ENCODE measurements around the gene PCDHGC3.
A peak's percentile ranks its signal among the peaks of the same experiment; 100 is the strongest.

PCDHGC3 gene

DNA sequence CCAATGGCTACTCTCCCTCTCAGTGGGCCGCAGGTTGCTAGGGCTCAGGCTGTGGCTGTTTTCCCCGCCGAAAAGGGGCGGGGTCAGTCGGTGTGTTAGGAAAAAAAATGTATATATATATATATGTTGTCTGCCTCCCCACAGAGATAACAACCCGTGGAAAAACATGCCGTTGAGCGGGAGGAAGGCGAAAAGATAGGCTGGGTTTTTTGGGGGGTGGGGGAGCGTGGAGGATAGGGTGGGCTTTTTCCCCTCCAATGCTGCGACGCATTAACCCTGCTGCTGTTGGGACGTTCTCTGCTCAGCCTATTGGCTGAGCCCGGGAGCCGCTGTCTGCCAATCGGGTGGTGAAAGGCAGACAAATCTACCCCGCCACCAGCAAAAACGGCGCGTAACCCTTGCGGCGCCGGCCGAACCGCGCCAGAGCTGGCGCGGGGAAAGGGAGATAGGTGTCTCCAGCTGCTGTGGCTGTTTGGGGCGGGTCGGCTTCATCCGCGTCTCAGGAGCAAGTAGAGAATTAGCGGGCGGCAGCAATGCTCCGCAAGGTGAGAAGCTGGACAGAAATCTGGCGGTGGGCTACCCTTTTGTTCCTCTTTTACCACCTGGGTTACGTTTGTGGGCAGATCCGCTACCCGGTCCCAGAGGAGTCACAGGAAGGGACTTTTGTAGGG is 9.0 kb downstream of the PCDHGC3 start, which contains the start of gene PCDHGC4:
PCDHGC4 (plus strand) TSS at position 390 of the 671 bp plus-strand sequence; CDS start at position 534, 144 bp downstream.
- peaks cover 13 to 24% of the 10 kb centered on the region in 2 donors for H3K27me3 ChIP-seq (ENCODE audit: control insufficient read depth in 1 of 2, insufficient read depth in 2 of 2, low read length in 2 of 2)
- H3K4me3 ChIP-seq (ENCODE audit: low read depth in 1 of 2, low read length in 2 of 2): peak within 1 kb of the TSS; percentile 57 to 60
- no peak within 1 kb of the TSS for H3K27ac ChIP-seq (ENCODE audit: low read depth, low read length)
- no peaks in the 10 kb centered on the region for H3K36me3 ChIP-seq (ENCODE audit: control insufficient read depth in 1 of 2, insufficient read depth in 2 of 2, low read length in 2 of 2)
- H3K9ac ChIP-seq (ENCODE audit: low read depth in 1 of 2, low read length in 2 of 2): no peak within 1 kb of the TSS
- no peaks in the 10 kb centered on the region for H3K9me3 ChIP-seq (ENCODE audit: control insufficient read depth in 1 of 2, low read length in 2 of 2)
- H3K4me1 ChIP-seq (ENCODE audit: control insufficient read depth in 1 of 2, insufficient read depth in 2 of 2, low read length in 2 of 2): peaks cover 0 to 13% of the 10 kb centered on the region in 2 donors

- Histone ChIP-seq H3K4me1 (ENCODE audit: control insufficient read depth in 1 of 2, insufficient read depth in 2 of 2, low read length in 2 of 2) (peaks cover 0 to 13% of the 10 kb centered on the region in 2 donors), H3K9me3 (ENCODE audit: control insufficient read depth in 1 of 2, low read length in 2 of 2) (no peaks in the 10 kb centered on the region), H3K36me3 (ENCODE audit: control insufficient read depth in 1 of 2, insufficient read depth in 2 of 2, low read length in 2 of 2) (no peaks in the 10 kb centered on the region), H3K4me3 (ENCODE audit: low read depth in 1 of 2, low read length in 2 of 2) (peak overlapping the region; percentile 57 to 60), H3K27ac (ENCODE audit: low read depth, low read length) (no peak overlapping the region), H3K9ac (ENCODE audit: low read depth in 1 of 2, low read length in 2 of 2) (no peak overlapping the region), H3K27me3 (ENCODE audit: control insufficient read depth in 1 of 2, insufficient read depth in 2 of 2, low read length in 2 of 2) (peaks cover 15 to 23% of the 10 kb centered on the region in 2 donors)
Observed at GRCh38 chr5:141485321-141486055, 9.7 kb downstream of the PCDHGC3 start.

DNA sequence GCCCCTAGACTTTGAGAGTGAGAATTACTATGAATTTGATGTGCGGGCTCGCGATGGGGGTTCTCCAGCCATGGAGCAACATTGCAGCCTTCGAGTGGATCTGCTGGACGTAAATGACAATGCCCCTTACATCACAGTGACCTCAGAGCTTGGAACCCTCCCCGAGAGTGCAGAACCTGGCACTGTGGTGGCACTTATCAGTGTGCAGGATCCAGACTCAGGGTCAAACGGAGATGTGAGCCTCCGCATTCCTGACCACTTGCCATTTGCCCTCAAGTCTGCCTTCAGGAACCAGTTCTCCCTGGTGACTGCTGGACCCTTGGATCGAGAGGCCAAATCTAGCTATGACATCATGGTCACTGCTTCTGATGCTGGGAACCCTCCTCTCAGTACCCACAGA is 10.3 kb downstream of the PCDHGC3 start:
- H3K9me3 ChIP-seq (ENCODE audit: control insufficient read depth in 1 of 2, low read length in 2 of 2): no peaks in the 10 kb centered on the region
- H3K27ac ChIP-seq (ENCODE audit: low read depth, low read length): no peak overlapping the region
- H3K27me3 ChIP-seq (ENCODE audit: control insufficient read depth in 1 of 2, insufficient read depth in 2 of 2, low read length in 2 of 2): peaks cover 20 to 28% of the 10 kb centered on the region in 2 donors
- no peaks in the 10 kb centered on the region for H3K36me3 ChIP-seq (ENCODE audit: control insufficient read depth in 1 of 2, insufficient read depth in 2 of 2, low read length in 2 of 2)
- H3K4me1 ChIP-seq (ENCODE audit: control insufficient read depth in 1 of 2, insufficient read depth in 2 of 2, low read length in 2 of 2): peaks cover 0 to 13% of the 10 kb centered on the region in 2 donors
- no peak overlapping the region for H3K9ac ChIP-seq (ENCODE audit: low read depth in 1 of 2, low read length in 2 of 2)
- H3K4me3 ChIP-seq (ENCODE audit: low read depth in 1 of 2, low read length in 2 of 2): no peak overlapping the region

- Histone ChIP-seq H3K36me3 (ENCODE audit: control insufficient read depth in 1 of 2, insufficient read depth in 2 of 2, low read length in 2 of 2) (no peaks in the 10 kb centered on the region), H3K27ac (ENCODE audit: low read depth, low read length) (no peak overlapping the region), H3K9me3 (ENCODE audit: control insufficient read depth in 1 of 2, low read length in 2 of 2) (no peaks in the 10 kb centered on the region), H3K4me1 (ENCODE audit: control insufficient read depth in 1 of 2, insufficient read depth in 2 of 2, low read length in 2 of 2) (peaks cover 0 to 13% of the 10 kb centered on the region in 2 donors), H3K4me3 (ENCODE audit: low read depth in 1 of 2, low read length in 2 of 2) (no peak overlapping the region), H3K9ac (ENCODE audit: low read depth in 1 of 2, low read length in 2 of 2) (no peak overlapping the region), H3K27me3 (ENCODE audit: control insufficient read depth in 1 of 2, insufficient read depth in 2 of 2, low read length in 2 of 2) (peaks cover 30 to 32% of the 10 kb centered on the region in 2 donors)
Observed at GRCh38 chr5:141487131-141487530, 11.4 kb downstream of the PCDHGC3 start.

DNA sequence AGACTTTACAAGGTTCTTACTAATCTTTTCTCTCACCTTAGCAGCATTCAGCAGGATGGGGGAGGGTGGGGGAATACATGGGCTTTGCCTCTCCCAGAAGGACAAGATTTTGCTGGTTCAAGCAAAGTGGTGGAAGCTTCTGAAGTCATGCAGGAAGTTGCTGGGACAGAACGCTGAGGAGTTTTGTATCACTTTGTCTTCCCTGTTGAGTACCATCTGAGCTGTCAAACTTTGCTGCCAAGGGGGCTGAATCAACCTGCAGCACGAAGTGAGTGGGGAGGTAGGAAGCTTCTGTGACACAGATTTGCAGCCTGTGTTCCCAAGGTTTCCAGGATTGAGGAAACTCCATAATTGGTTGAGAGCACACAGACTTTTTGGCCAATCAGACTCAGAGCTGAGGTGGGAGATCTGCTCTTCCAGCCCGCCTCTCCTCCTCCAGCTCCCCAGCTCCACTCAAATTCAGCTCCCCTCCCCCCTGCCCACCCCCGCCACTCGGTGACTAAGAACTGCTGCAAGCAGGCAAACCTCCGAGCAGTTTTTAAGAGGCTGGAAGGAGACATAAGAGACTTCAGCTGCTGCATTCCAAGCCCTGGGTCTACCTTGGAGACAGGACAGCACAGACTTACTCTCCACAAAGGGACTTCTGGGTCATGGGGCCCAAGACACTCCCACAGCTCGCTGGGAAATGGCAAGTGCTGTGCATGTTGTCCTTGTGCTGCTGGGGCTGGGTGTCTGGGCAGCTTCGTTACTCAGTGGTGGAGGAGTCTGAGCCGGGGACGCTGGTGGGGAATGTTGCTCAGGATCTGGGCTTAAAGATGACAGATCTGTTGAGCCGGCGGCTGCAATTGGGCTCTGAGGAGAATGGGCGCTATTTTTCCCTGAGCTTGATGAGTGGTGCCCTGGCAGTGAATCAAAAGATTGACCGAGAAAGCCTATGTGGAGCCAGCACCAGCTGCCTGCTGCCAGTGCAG is 13.1 kb downstream of the PCDHGC3 start, which contains the start of gene PCDHGC5:
PCDHGC5 (plus strand) TSS at position 491 of the 971 bp plus-strand sequence; CDS start at position 651, 160 bp downstream.
- H3K4me1 ChIP-seq (ENCODE audit: control insufficient read depth in 1 of 2, insufficient read depth in 2 of 2, low read length in 2 of 2): peaks cover 0 to 13% of the 10 kb centered on the region in 2 donors
- no peak within 1 kb of the TSS for H3K9ac ChIP-seq (ENCODE audit: low read depth in 1 of 2, low read length in 2 of 2)
- H3K36me3 ChIP-seq (ENCODE audit: control insufficient read depth in 1 of 2, insufficient read depth in 2 of 2, low read length in 2 of 2): no peaks in the 10 kb centered on the region
- H3K9me3 ChIP-seq (ENCODE audit: control insufficient read depth in 1 of 2, low read length in 2 of 2): no peaks in the 10 kb centered on the region
- no peak within 1 kb of the TSS for H3K27ac ChIP-seq (ENCODE audit: low read depth, low read length)
- H3K27me3 ChIP-seq (ENCODE audit: control insufficient read depth in 1 of 2, insufficient read depth in 2 of 2, low read length in 2 of 2): peaks cover 32 to 41% of the 10 kb centered on the region in 2 donors
- H3K4me3 ChIP-seq (ENCODE audit: low read depth in 1 of 2, low read length in 2 of 2): no peak within 1 kb of the TSS

DNA sequence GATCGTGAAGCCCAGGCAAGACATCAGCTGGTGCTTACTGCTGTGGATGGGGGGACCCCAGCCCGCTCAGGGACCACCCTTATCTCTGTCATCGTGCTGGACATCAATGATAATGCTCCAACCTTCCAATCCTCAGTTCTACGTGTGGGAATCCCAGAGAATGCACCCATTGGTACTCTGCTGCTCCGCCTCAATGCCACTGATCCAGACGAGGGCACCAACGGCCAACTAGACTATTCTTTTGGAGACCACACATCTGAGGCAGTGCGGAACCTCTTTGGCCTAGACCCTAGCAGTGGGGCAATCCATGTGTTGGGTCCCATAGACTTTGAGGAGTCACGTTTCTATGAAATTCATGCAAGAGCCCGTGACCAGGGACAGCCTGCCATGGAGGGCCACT is 14.1 kb downstream of the PCDHGC3 start:
- Histone ChIP-seq H3K27me3 (ENCODE audit: control insufficient read depth in 1 of 2, insufficient read depth in 2 of 2, low read length in 2 of 2) (peaks cover 32 to 37% of the 10 kb centered on the region in 2 donors), H3K4me1 (ENCODE audit: control insufficient read depth in 1 of 2, insufficient read depth in 2 of 2, low read length in 2 of 2) (peaks cover 0 to 9% of the 10 kb centered on the region in 2 donors), H3K9ac (ENCODE audit: low read depth in 1 of 2, low read length in 2 of 2) (no peak overlapping the region), H3K36me3 (ENCODE audit: control insufficient read depth in 1 of 2, insufficient read depth in 2 of 2, low read length in 2 of 2) (no peaks in the 10 kb centered on the region), H3K27ac (ENCODE audit: low read depth, low read length) (no peak overlapping the region), H3K4me3 (ENCODE audit: low read depth in 1 of 2, low read length in 2 of 2) (no peak overlapping the region), H3K9me3 (ENCODE audit: control insufficient read depth in 1 of 2, low read length in 2 of 2) (no peaks in the 10 kb centered on the region)

DNA sequence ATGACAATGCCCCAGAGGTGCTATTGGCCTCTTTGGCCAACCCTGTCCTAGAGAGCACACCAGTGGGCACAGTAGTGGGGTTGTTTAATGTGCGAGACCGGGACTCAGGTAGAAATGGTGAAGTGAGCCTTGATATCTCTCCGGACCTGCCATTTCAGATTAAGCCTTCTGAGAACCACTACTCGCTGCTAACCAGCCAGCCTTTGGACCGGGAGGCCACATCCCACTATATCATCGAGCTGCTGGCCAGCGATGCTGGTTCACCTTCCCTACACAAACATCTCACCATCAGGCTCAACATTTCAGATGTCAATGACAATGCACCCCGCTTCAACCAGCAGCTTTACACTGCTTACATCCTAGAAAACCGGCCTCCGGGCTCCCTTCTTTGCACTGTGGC is 14.5 kb downstream of the PCDHGC3 start:
- Histone ChIP-seq H3K4me3 (ENCODE audit: low read depth in 1 of 2, low read length in 2 of 2) (no peak overlapping the region), H3K36me3 (ENCODE audit: control insufficient read depth in 1 of 2, insufficient read depth in 2 of 2, low read length in 2 of 2) (no peaks in the 10 kb centered on the region), H3K4me1 (ENCODE audit: control insufficient read depth in 1 of 2, insufficient read depth in 2 of 2, low read length in 2 of 2) (peaks cover 0 to 5% of the 10 kb centered on the region in 2 donors), H3K27me3 (ENCODE audit: control insufficient read depth in 1 of 2, insufficient read depth in 2 of 2, low read length in 2 of 2) (peaks cover 28 to 33% of the 10 kb centered on the region in 2 donors), H3K27ac (ENCODE audit: low read depth, low read length) (no peak overlapping the region), H3K9me3 (ENCODE audit: control insufficient read depth in 1 of 2, low read length in 2 of 2) (no peaks in the 10 kb centered on the region), H3K9ac (ENCODE audit: low read depth in 1 of 2, low read length in 2 of 2) (no peak overlapping the region)

DNA sequence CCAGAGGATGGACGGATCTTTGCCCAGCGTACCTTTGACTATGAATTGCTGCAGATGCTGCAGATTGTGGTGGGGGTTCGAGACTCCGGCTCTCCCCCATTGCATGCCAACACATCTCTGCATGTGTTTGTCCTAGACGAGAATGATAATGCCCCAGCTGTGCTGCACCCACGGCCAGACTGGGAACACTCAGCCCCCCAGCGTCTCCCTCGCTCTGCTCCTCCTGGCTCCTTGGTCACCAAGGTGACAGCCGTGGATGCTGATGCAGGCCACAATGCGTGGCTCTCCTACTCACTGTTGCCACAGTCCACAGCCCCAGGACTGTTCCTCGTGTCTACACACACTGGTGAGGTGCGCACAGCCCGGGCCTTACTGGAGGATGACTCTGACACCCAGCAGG is 15.0 kb downstream of the PCDHGC3 start:
- H3K36me3 ChIP-seq (ENCODE audit: control insufficient read depth in 1 of 2, insufficient read depth in 2 of 2, low read length in 2 of 2): no peaks in the 10 kb centered on the region
- no peaks in the 10 kb centered on the region for H3K9me3 ChIP-seq (ENCODE audit: control insufficient read depth in 1 of 2, low read length in 2 of 2)
- H3K4me3 ChIP-seq (ENCODE audit: low read depth in 1 of 2, low read length in 2 of 2): no peak overlapping the region
- peaks cover 26 to 28% of the 10 kb centered on the region in 2 donors for H3K27me3 ChIP-seq (ENCODE audit: control insufficient read depth in 1 of 2, insufficient read depth in 2 of 2, low read length in 2 of 2)
- no peak overlapping the region for H3K27ac ChIP-seq (ENCODE audit: low read depth, low read length)
- no peak overlapping the region for H3K9ac ChIP-seq (ENCODE audit: low read depth in 1 of 2, low read length in 2 of 2)
- H3K4me1 ChIP-seq (ENCODE audit: control insufficient read depth in 1 of 2, insufficient read depth in 2 of 2, low read length in 2 of 2): peaks cover 0 to under 1% of the 10 kb centered on the region in 2 donors

- Histone ChIP-seq H3K4me3 (ENCODE audit: low read depth in 1 of 2, low read length in 2 of 2) (peak overlapping the region; percentile 36 to 55), H3K36me3 (ENCODE audit: control insufficient read depth in 1 of 2, insufficient read depth in 2 of 2, low read length in 2 of 2) (no peaks in the 10 kb centered on the region), H3K27me3 (ENCODE audit: control insufficient read depth in 1 of 2, insufficient read depth in 2 of 2, low read length in 2 of 2) (peaks cover 22 to 23% of the 10 kb centered on the region in 2 donors), H3K4me1 (ENCODE audit: control insufficient read depth in 1 of 2, insufficient read depth in 2 of 2, low read length in 2 of 2) (no peaks in the 10 kb centered on the region), H3K27ac (ENCODE audit: low read depth, low read length) (no peak overlapping the region), H3K9me3 (ENCODE audit: control insufficient read depth in 1 of 2, low read length in 2 of 2) (no peaks in the 10 kb centered on the region), H3K9ac (ENCODE audit: low read depth in 1 of 2, low read length in 2 of 2) (no peak overlapping the region)
Observed at GRCh38 chr5:141491323-141492167, 15.8 kb downstream of the PCDHGC3 start.
